HG03025 (cell line): ENCODE data around the gene ARRDC2.
"Not testable (repeated sequence)": the region's sequence is repeated elsewhere in the genome, so short reads cannot be mapped to it uniquely, and the experiment has no call there.

Experiments used
- ATAC-seq: cut with Tn5 transposase; IDR thresholded peaks from one replicate; pipeline ENCODE4 v1.9.1; 2021; ENCODE audit warnings: mild to moderate bottlenecking, moderate library complexity; ENCODE audit not compliant: unreplicated experiment, low FRiP score

ARRDC2 gene

GRCh38 chr19:17988161-17988560, 19.8 kb upstream of the ARRDC2 start:
- no peak for ATAC-seq

DNA sequence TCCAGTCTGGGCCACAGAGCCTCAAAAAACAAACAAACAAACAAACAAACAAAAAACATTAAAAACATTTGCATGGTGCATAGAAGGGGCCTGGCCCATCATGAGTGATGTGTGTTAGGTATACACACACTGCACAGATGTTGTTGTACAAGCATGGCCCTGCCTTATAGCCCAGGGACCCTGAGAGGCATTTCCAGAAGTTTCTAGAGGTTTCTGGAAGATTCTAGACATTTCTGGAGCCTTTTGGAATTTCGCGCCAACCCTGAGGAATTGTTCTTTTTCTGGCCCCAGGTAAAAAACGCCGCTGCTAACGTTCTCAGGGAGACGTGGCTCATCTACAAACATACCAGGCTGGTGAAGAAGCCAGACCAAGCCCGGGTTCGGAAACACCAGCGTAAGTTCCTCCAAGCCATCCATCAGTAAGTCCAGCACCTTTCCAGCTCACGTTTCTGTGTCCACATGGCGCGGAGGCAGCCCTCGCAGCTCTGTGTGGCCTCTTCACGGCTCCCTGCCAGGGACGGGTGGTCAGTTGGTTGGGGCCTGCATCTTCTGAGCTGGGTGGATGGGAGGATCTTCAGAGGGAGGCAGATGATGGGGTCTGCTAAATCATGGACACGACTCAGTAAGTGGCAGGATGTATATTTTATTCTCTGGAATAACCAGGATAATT, 18.4 kb upstream of the ARRDC2 start:
- no peak for ATAC-seq

DNA sequence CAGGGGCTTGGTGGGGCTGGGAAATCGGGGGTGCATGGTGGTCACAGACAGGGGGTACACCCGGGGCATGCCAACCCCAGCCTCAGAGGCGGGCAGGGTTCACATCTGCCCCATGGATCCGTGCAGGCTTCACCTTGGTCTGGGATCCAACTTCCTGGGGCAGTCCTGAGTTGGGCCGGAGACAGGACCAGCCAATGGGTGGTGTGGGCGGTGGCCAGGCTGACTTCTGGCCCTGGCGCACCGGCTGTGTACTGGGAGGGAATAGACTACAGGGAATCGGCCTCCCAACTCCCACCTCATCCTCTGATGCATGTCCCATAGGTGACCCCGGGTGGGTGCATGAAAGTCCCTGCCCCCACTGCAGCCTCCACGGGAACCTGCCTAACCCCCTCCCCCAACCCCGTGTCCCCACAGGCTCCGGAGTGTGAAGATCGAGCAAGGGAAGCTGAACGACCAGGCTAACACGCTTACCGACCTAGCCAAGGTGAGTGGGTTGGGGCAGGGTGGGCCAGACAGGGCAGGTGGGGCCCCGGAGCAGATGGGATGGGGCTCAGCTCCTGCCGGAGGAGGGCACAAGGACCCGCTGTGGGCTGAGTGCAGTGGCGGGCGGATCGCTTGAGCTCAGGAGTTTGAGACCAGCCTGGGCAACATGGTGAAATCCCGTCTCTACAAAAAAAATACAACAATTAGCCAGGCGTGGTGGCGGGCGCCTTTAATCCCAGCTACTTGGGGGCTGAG, 14.7 kb upstream of the ARRDC2 start:
- ATAC-seq = no peak

DNA sequence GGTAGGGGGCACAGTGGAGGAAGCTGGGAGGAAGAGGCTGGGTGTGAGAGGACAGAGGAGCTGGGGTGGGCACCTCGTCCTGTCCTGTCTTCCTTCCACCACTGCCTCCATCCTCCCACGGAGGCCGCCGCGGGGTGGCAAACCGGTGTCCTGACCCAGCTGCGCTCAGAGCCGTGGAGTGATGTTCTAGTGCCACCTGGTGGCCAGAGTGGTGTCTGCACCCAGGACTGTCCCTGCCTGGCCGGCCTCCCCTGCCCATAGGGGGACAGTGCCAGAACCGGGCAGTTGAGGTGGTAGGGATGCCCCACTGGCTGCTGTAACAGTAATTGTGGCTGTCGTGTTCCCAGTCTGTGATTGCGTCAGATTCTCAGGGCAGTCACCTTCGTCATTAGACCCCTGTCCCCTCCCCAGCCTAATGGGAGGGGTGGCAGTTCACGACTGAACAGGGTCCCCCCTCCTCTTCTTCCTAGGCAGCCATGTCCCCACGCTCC, 11.1 kb upstream of the ARRDC2 start:
- no peak for ATAC-seq

DNA sequence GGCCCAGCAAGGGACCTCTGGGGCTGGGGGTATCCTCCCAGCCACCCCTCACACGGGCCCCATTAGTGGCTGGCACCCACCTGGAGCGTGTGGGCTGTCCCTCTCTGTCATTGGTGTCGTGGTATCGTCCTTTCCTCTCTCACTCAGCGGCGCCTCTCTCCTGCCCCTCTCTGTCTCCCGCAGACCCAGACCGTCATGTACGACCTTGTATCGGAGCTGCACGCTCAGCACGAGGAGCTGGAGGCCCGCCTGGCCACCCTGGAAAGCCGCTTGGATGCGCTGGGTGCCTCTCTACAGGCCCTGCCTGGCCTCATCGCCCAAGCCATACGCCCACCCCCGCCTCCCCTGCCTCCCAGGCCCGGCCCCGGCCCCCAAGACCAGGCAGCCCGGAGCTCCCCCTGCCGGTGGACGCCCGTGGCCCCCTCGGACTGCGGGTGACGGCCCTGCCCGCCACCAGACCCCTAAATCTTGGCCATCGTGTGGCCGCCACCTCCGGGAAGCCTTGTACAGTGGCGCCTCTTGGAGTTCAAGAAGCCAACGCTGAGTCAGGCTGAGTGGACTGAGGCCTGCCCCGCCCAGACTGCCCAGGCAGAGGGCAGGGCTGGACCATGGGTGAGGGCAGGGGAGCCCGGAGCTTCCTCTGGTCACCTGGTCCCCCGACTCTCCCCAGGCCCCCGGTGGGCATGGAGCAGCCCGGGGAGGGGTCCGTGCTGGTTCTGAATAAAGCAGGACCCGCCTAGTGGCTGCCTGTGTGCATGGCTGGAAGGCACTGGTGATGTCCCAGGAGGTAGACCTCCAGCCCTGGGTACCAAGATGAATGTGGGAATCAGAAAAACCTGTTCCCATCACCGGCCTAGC, 9.8 kb upstream of the ARRDC2 start:
- ATAC-seq = no peak

DNA sequence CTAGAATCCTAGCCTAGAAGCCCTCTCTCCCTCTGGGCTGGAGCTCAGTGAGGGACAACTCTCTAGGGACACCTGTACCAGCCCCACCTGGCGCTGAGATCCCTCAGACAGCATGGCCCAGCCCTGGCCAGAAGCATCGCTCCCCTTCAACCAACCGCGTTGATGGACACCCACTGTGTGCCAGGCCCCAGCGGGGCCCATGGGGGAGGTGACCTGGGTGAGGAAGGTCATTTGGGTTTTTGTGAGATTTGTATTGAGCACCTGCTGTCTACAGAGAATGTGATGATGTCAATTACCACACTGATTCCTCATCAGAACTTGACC, 9.2 kb upstream of the ARRDC2 start:
- ATAC-seq = no peak

DNA sequence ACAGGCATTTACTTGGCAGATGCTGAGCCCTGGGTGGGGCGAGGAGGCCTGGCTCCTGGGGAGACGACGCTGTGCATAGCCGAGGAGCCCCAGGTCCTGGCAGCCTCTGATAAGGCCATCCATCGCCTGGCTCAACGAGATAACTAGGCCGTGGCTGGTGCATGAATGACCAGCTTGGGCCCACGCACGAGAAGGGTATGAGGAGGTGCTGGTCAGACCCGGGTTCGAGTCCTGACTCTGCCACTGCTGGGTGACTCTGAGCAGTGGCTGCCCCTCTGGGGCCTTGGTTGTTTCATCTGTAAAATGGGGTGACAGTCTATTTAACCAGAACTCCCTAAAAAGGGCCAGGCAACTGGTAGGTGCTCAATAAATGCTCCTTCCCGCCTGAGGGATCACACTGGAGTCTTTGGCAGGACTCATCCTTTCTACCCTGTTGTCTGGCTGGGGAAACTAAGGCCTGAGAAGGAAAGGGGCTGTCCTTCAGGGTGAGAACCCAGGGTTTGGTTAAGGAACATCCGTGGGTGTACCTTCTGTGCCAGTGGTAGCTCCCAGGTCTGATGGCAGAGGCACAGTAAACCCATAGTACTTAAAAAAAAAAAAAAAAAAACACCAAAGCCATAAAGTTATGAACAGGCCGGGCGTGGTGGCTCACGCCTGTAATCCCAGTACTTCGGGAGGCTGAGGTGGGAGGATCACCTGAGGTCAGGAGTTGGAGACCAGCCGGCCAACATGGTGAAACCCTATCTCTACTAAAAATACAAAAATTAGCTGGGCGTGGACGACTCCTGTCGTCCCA, 8.1 kb upstream of the ARRDC2 start:
- no peak for ATAC-seq

DNA sequence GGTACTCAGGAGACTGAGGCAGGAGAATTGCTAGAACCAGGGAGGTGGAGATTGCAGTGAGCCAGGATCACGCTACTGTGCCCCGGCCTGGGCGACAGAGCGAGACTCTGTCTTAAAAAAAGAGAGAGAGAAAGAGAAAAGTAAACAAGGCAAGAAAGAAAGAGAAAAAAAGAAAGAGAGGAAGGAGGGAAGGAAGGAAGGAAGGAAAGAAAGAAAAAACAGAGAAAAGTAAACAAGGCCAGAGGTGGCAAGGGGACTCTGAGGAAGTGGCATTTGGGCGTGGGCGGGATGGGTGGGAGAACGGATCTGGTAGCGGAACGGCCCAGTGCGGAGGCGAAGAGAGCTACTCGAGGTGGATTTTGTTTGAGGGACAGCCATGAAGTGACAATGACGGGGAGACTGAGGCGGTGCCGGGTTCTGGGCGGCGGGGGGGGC, 7.5 kb upstream of the ARRDC2 start:
- no peak for ATAC-seq

GRCh38 chr19:18000915-18001776, 6.8 kb upstream of the ARRDC2 start:
- ATAC-seq = no peak

GRCh38 chr19:18001777-18002345, 6.1 kb upstream of the ARRDC2 start:
- no peak for ATAC-seq

DNA sequence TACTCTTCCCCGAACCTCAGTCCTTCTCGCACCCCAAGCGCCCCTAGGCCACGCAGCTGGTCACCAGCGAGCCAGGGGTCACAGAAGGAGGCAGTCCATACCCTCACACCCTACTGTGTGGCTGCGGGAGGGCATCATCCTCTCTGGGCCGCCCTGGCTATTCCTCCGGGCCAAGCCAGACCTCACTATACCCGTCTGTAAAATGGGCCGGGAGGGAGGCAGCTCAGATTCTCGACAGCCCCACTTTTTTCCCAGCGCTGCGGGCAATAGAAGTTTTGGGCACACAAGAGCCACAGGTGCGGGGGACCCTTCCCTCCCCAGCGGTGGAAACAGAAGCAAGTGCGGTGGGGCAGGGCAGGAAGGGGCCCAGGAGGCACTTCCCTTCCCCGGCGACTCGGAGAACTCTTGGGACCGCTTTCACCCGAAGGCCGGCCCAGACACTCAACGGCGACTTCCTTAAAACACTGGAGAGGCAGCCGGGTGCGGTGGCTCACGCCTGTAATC, 5.6 kb upstream of the ARRDC2 start:
- ATAC-seq = no peak

DNA sequence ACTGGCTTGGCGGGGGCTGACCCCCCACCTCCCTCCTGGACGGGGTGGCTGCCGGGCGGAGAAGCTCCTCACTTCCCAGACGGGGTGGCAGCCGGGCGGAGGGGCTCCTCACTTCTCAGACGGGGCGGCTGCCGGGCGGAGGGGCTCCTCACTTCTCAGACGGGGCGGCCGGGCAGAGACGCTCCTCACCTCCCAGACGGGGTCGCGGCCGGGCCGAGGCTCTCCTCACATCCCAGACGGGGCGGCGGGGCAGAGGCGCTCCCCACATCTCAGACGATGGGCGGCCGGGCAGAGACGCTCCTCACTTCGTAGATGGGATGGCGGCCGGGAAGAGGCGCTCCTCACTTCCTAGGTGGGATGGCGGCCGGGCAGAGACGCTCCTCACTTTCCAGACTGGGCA, 2.2 kb upstream of the ARRDC2 start:
- not testable (repeated sequence) for ATAC-seq

DNA sequence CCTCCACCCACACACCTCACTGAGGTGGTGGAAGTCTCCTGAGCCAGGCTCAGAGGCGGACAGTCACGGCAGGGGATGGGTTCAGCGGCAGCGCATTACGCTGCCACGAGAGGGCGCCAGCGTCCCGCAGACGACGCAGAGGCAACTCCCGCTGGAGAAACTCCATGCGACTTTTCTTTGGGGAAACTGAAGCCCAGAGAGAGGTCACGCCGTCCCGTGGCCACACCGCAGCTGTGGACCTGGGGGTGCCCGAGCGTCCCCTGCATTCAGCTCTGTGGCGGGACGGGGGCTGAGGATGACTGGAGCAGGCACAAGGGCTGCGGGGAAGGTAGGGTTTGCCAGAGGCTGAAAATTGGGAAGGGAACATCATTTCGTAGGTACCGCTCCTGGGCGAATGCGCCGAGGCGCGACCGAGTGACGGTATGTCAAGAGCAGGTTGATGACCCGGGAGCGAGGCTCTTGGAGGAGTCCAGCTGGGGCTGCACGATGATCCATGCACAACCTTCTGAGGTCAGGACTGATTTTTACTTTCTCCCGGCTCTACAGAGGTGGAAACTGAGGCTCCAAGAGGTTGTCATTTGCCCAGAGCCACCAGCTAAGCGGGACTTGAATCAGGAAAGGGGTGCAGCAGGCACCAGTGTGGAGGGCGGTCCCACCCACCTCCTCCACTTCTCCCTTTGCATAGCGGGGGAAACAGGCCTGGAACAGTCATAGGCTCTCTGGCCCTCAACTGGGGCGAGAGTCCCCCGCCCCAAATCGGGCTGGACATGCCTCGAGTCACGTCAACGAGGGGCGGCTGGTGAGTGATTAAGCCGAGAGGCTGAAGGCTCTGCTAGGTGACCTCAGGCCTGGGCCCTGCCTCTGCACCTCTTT, 690 bp upstream of the ARRDC2 start:
- peak; percentile 46 for ATAC-seq

DNA sequence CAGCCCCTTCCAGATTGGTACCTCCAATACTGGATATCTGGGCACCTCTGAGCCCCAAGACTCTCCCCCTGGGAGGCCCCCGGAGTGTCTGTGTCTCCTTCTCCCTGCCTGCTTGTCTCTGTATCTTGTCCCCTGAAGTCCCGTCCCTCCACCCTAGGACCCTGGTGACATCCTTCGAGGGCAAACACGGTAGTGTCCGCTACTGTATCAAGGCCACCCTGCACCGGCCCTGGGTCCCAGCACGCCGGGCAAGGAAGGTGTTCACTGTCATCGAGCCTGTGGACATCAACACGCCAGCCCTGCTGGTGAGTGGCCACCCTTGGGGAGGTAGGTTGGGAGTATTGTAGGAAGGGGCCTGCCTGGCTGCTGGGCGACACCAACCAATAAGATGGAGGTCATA, 844 bp downstream of the ARRDC2 start:
- no peak for ATAC-seq

DNA sequence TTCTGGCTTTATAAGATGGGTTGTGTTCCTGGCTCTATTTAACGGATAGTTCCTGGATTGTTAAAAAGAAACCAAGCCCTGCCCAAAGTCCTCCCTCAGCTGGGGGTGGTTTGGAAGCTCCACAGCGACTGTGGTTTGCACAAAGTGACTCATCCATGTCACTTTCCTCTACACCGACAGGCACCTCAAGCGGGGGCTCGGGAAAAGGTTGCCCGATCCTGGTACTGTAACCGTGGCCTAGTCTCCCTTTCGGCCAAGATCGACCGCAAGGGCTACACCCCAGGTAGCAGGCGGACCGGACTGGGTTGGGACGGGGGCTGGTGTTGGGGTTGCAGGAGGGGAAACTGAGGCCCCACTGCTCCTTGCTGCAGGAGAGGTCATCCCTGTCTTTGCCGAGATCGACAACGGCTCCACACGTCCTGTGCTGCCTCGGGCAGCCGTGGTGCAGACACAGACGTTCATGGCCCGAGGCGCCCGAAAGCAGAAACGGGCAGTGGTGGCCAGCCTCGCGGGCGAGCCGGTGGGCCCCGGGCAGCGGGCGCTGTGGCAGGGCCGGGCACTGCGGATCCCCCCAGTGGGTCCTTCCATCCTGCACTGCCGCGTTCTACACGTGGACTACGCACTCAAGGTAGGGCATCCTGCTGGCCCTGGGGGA, 1.6 kb downstream of the ARRDC2 start:
- ATAC-seq = no peak

- no peak for ATAC-seq
These were observed 2.2 kb downstream of the ARRDC2 start for GRCh38 chr19:18010149-18010548.

- no peak for ATAC-seq
These were observed 5.5 kb downstream of the ARRDC2 start for GRCh38 chr19:18013210-18014111.
